ENCODE data around the gene SIGLEC10. TPM values are rescaled to one million over a fixed set of nuclear protein-coding genes. Genes with fewer than 3 reads are reported as not detected.
A peak's percentile ranks its signal among the peaks of the same experiment; 100 is the strongest.
"Not testable (repeated sequence)": the region's sequence is repeated elsewhere in the genome, so short reads cannot be mapped to it uniquely, and the experiment has no call there.

The SIGLEC10 gene
- total RNA-seq, 4 donors from 2014 or later, result 2.1 to 21.9 (median 7.3) TPM

DNA sequence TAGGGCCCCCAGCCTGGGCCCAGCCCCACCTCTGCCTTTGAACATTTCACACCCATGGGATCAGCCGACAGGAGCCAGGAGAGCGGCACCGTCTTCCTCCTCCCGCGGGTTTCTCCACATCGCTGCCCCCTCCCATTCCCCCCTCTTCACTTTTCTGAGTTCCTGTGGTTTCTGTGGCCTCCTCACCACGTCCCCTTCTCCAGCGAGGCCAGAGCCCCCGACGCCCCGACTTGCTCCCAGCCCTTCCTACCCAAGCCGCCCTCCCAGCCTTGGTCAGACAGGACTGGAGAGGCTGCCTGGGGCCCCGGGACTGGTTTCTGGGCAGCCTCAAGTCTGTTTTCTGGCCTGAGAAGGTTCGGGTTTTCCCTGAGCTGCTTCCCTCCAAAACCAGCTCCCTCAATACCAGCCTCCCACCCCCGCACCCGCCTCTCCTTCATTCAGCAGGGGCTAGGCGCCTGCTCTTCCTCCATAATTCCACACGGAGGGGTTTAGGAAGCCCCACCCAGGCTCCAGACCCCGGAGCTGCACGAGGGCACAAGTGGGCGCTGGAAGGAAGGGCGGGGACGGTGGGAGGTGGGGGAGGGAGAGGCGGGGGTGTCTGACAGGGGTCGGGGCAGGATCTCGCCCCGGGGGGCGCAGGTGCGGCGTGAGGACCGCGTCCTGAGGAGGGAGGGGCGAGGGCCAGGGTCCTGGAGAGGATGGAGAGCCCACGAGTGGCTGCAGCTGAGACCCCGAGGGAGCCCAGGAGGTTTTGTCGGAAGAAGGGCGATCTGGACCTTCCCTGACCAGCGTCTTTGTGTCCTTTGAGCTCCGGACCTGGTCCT lies 4.0 kb upstream of the SIGLEC10 start:
- WGBS, 2 donors, result 10 to 14% methylated on average over 33 to 39 of the region's 39 CpGs
- Histone ChIP-seq H3K4me3 (no peak overlapping the region), H3K4me1 (no peaks in the 10 kb centered on the region), H3K27ac (no peak overlapping the region), H3K36me3 (no peaks in the 10 kb centered on the region), H3K9me3 (no peaks in the 10 kb centered on the region), H3K27me3 (peaks cover 0 to 22% of the 10 kb centered on the region in 2 donors)
- TF ChIP-seq EP300 (IDR thresholded peaks at IDR 0.05), result no peak
- TF ChIP-seq, protein P1, sequence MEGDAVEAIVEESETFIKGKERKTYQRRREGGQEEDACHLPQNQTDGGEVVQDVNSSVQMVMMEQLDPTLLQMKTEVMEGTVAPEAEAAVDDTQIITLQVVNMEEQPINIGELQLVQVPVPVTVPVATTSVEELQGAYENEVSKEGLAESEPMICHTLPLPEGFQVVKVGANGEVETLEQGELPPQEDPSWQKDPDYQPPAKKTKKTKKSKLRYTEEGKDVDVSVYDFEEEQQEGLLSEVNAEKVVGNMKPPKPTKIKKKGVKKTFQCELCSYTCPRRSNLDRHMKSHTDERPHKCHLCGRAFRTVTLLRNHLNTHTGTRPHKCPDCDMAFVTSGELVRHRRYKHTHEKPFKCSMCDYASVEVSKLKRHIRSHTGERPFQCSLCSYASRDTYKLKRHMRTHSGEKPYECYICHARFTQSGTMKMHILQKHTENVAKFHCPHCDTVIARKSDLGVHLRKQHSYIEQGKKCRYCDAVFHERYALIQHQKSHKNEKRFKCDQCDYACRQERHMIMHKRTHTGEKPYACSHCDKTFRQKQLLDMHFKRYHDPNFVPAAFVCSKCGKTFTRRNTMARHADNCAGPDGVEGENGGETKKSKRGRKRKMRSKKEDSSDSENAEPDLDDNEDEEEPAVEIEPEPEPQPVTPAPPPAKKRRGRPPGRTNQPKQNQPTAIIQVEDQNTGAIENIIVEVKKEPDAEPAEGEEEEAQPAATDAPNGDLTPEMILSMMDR (IDR thresholded peaks at IDR 0.05), result no peak
- no peak for TF ChIP-seq POLR2A (IDR thresholded peaks at IDR 0.05)
- no peak for DNase-seq (ENCODE audit: low spot score in 2 of 2)

DNA sequence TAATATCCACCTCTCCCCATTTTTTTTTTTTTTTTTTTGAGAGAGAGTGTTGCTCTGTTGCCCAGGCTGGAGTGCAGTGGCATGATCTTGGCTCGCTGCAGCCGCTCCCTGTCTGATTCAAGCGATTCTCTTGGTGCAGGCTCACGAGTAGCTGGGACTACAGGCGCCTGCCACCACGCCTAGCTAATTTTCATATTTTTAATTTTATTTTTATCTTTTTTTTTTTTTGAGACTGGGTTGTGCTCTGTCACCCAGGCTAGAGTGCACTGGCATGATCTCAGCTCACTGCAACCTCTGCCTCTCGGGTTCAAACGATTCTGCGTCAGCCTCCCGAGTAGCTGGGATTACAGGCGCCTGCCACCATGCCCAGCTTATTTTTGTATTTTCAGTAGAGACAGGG lies 3.1 kb upstream of the SIGLEC10 start:
- peaks cover 0 to 22% of the 10 kb centered on the region in 2 donors for H3K27me3 ChIP-seq
- not testable (repeated sequence) for H3K9me3 ChIP-seq; H3K36me3 ChIP-seq; DNase-seq (ENCODE audit: low spot score in 2 of 2); H3K27ac ChIP-seq; H3K4me1 ChIP-seq; H3K4me3 ChIP-seq
- WGBS, 2 donors, result 83 to 86% methylated on average over 11 of the region's 11 CpGs

DNA sequence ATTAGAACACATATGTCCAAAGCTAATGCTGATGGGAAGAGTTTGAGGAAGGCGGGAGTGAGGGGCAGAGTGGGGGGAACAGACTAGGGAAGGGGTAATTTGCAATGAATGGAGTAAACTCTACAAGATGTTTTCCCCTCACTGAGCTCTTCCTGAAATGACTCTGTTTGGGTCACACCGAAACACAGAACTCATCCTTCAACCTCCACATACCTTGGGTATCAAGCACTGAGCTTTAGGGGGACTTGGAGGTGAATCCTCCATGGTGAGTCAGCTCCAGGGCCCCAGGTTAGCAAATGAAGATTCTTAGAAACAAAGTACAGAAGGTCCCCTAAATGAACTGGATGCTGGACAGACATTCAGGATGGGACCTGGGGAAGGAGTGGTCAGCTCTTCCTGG lies 1.3 kb upstream of the SIGLEC10 start:
- TF ChIP-seq POLR2A (IDR thresholded peaks at IDR 0.05), result no peak
- no peak for TF ChIP-seq EP300 (IDR thresholded peaks at IDR 0.05)
- TF ChIP-seq, protein P1 (IDR thresholded peaks at IDR 0.05), result no peak
- Histone ChIP-seq H3K27ac (no peak overlapping the region), H3K4me3 (no peak overlapping the region), H3K9me3 (no peaks in the 10 kb centered on the region), H3K36me3 (no peaks in the 10 kb centered on the region), H3K27me3 (peaks cover 0 to 22% of the 10 kb centered on the region in 2 donors), H3K4me1 (no peaks in the 10 kb centered on the region)
- 82 to 93% methylated on average over 2 of the region's 2 CpGs for WGBS, 2 donors
- no peak for DNase-seq (ENCODE audit: low spot score in 2 of 2)

DNA sequence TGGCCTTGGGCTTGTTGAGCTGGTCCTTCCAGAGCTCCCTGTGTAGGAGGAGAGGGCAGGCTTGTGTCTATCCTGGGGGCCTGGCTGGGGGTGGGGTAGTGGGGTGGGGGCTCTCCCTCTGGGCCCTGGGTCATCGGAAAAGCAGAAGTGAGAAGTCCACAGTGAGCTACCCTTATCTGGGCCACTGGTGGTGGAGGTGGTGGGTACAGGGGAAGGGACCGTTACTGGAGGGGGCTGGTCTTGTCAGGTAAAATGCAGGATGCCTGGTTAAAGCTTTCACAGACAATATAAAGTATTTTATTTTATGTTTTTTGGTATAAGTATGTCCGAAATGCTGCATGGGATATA lies 342 bp upstream of the SIGLEC10 start:
- H3K9me3 ChIP-seq, result no peaks in the 10 kb centered on the region
- WGBS, 2 donors, result 62 to 63% methylated on average over 3 of the region's 3 CpGs
- H3K27ac ChIP-seq, result peak overlapping the region in 2 of 4 donors; percentile 11 to 70
- H3K36me3 ChIP-seq, result no peaks in the 10 kb centered on the region
- peaks cover 0 to 22% of the 10 kb centered on the region in 2 donors for H3K27me3 ChIP-seq
- DNase-seq (ENCODE audit: low spot score in 2 of 2), result no peak
- H3K4me1 ChIP-seq, result no peaks in the 10 kb centered on the region
- TF ChIP-seq, protein P1 (IDR thresholded peaks at IDR 0.05), result no peak
- TF ChIP-seq POLR2A (IDR thresholded peaks at IDR 0.05), result no peak
- no peak for TF ChIP-seq EP300 (IDR thresholded peaks at IDR 0.05)
- no peak overlapping the region for H3K4me3 ChIP-seq

DNA sequence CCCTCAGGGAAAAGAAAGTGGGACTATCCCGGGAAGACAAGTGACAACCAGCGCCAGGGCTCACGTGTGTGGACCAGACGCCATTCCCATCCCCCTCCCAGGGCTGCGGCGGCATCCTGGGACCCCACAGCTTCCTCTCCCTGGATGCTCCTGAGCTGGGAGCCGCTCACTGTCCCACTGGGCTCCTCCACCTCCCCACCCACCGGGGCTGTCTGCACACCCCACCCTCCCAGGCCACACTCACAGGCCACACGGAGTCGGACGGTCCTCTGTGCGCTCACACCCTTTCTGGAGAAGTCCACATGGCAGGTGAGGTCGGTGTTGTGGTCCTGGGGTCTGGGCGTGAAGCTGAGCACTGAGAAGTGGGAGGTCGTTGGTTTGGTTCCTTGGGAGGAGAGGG lies 1.0 kb downstream of the SIGLEC10 start:
- whole genome bisulfite sequencing, 2 donors, result 73 to 81% methylated on average over 7 to 12 of the region's 15 CpGs
- not testable (repeated sequence) for H3K4me1 ChIP-seq; H3K9me3 ChIP-seq; H3K4me3 ChIP-seq; DNase-seq (ENCODE audit: low spot score in 2 of 2); H3K27ac ChIP-seq; H3K36me3 ChIP-seq
- H3K27me3 ChIP-seq, result peaks cover 0 to 11% of the 10 kb centered on the region in 2 donors

DNA sequence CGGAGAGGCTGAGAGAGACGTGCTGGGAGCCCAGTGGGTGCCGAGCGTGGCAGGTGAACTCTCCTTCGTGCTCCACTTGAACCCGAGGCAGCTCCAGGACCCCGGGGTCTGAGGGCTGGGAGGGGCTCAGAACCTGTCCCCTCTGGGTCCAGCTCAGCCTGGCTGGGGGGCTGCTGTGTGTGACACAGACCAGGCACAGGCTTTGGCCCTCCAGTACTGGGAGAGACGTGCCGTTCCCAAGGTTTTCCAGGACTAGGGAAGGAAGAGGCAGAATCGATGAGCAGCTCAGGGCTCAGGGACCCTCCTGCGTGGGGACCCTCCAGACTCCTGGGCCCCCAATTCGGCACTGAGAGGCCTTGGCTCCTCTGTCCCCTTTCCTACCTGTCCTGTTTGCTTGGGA lies 2.3 kb downstream of the SIGLEC10 start:
- Histone ChIP-seq H3K9me3 (no peaks in the 10 kb centered on the region), H3K4me3 (no peak overlapping the region), H3K27me3 (peaks cover 0 to 3% of the 10 kb centered on the region in 2 donors), H3K36me3 (no peaks in the 10 kb centered on the region), H3K27ac (no peak overlapping the region), H3K4me1 (no peaks in the 10 kb centered on the region)
- TF ChIP-seq, protein P1 (IDR thresholded peaks at IDR 0.05), result no peak
- TF ChIP-seq EP300 (IDR thresholded peaks at IDR 0.05) (no peak), POLR2A (IDR thresholded peaks at IDR 0.05) (no peak)
- 82 to 87% methylated on average over 6 to 11 of the region's 12 CpGs for WGBS, 2 donors
- DNase-seq (ENCODE audit: low spot score in 2 of 2), result no peak

Measured in tibial nerve (tissue), 4 donors.